ENCODE data around the gene RPL27. TPM values are rescaled to one million over a fixed set of nuclear protein-coding genes. Genes with fewer than 3 reads are reported as not detected.

RPL27 gene
- polyA plus RNA-seq, 1 donor (not counting 4 experiments of a cell fraction or from before 2014, with no cell fraction given), result 7,614 TPM

- TF ChIP-seq, protein P1, sequence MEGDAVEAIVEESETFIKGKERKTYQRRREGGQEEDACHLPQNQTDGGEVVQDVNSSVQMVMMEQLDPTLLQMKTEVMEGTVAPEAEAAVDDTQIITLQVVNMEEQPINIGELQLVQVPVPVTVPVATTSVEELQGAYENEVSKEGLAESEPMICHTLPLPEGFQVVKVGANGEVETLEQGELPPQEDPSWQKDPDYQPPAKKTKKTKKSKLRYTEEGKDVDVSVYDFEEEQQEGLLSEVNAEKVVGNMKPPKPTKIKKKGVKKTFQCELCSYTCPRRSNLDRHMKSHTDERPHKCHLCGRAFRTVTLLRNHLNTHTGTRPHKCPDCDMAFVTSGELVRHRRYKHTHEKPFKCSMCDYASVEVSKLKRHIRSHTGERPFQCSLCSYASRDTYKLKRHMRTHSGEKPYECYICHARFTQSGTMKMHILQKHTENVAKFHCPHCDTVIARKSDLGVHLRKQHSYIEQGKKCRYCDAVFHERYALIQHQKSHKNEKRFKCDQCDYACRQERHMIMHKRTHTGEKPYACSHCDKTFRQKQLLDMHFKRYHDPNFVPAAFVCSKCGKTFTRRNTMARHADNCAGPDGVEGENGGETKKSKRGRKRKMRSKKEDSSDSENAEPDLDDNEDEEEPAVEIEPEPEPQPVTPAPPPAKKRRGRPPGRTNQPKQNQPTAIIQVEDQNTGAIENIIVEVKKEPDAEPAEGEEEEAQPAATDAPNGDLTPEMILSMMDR (optimal IDR thresholded peaks at IDR 0.05 in 1 of 3, IDR thresholded peaks at IDR 0.05 in 1 of 3, conservative IDR thresholded peaks at IDR 0.05 in 1 of 3; ENCODE audit: extremely low read depth in 1 of 3, insufficient read depth in 2 of 3, low read length in 3 of 3), result no peak
- no peak for TF ChIP-seq EZH2 (IDR thresholded peaks at IDR 0.05; ENCODE audit: low read length)
- dilution Hi-C loops (cut with MboI; ENCODE audit: extremely low pct_ligation_motif_present, low sequenced_read_pairs), result no loop called here
- DNase-seq (ENCODE audit: low read depth, low spot score) (no peak), FAIRE-seq (peak; percentile 84)
- H3K9me1 ChIP-seq (ENCODE audit: control insufficient read depth, extremely low read depth, insufficient read depth, low read length), result no peaks in the 10 kb centered on the region
- H3K36me3 ChIP-seq (ENCODE audit: control insufficient read depth in 2 of 2, extremely low read depth in 1 of 2, insufficient read depth in 2 of 2, low read length in 2 of 2), result peaks cover 16 to 38% of the 10 kb centered on the region in 2 experiments
- peak overlapping the region in 1 of 3 experiments; percentile 5 for H3K4me3 ChIP-seq (ENCODE audit: control insufficient read depth in 2 of 3, extremely low read depth in 1 of 3, insufficient read depth in 2 of 3, low read depth in 1 of 3, low read length in 3 of 3)
- peak overlapping the region; percentile 60 for H3K27ac ChIP-seq (ENCODE audit: control insufficient read depth, insufficient read depth, low read length)
- no peaks in the 10 kb centered on the region for H3K27me3 ChIP-seq (ENCODE audit: control insufficient read depth, extremely low read depth, insufficient read depth, low read length)
- H2AFZ ChIP-seq (ENCODE audit: control insufficient read depth, low read length), result no peak overlapping the region
- H3K4me1 ChIP-seq (ENCODE audit: control insufficient read depth, extremely low read depth, insufficient read depth, low read length), result peaks cover 29% of the 10 kb centered on the region
- peaks cover 1% of the 10 kb centered on the region for H3K79me2 ChIP-seq (ENCODE audit: control insufficient read depth, insufficient read depth, low read length)
- H3K4me2 ChIP-seq (ENCODE audit: control insufficient read depth, extremely low read depth, insufficient read depth, low read depth, low read length), result peak overlapping the region; percentile 69
- H3K9ac ChIP-seq (ENCODE audit: control insufficient read depth, extremely low read depth, insufficient read depth, low read length), result peak overlapping the region; percentile 43
- no peaks in the 10 kb centered on the region for H4K20me1 ChIP-seq (ENCODE audit: control insufficient read depth, extremely low read depth, insufficient read depth, low read length)
- H3K9me3 ChIP-seq (ENCODE audit: control insufficient read depth, low read depth, low read length), result no peaks in the 10 kb centered on the region
These were observed 8.2 kb upstream of the RPL27 start for GRCh38 chr17:42989726-42990652.

DNA sequence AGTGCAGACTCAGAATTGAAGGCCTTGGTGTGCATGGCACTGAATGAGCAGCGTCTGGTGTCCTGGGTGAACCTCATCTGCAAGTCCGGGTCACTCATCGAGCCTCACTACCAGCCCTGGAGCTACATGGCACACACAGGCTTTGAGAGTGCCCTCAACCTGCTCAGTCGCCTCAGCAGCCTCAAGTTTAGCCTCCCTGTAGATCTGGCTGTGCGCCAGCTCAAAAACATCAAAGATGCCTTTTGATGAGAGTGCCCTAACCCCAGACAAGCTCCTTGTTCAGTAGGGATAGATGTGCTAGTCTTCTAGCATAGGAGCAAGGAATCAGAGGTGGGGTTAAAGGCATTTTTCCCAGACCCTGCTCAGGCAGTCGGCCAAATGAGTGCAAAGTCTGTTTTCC, 6.7 kb upstream of the RPL27 start:
- Histone ChIP-seq H3K9me1 (ENCODE audit: control insufficient read depth, extremely low read depth, insufficient read depth, low read length) (no peaks in the 10 kb centered on the region), H3K9ac (ENCODE audit: control insufficient read depth, extremely low read depth, insufficient read depth, low read length) (no peak overlapping the region), H3K79me2 (ENCODE audit: control insufficient read depth, insufficient read depth, low read length) (no peaks in the 10 kb centered on the region), H4K20me1 (ENCODE audit: control insufficient read depth, extremely low read depth, insufficient read depth, low read length) (no peaks in the 10 kb centered on the region), H3K4me2 (ENCODE audit: control insufficient read depth, extremely low read depth, insufficient read depth, low read depth, low read length) (no peak overlapping the region), H3K27ac (ENCODE audit: control insufficient read depth, insufficient read depth, low read length) (peak overlapping the region; percentile 10), H3K36me3 (ENCODE audit: control insufficient read depth in 2 of 2, extremely low read depth in 1 of 2, insufficient read depth in 2 of 2, low read length in 2 of 2) (peaks cover 16 to 38% of the 10 kb centered on the region in 2 experiments), H3K4me1 (ENCODE audit: control insufficient read depth, extremely low read depth, insufficient read depth, low read length) (peaks cover 29% of the 10 kb centered on the region), H2AFZ (ENCODE audit: control insufficient read depth, low read length) (no peak overlapping the region), H3K27me3 (ENCODE audit: control insufficient read depth, extremely low read depth, insufficient read depth, low read length) (no peaks in the 10 kb centered on the region), H3K9me3 (ENCODE audit: control insufficient read depth, low read depth, low read length) (no peaks in the 10 kb centered on the region), H3K4me3 (ENCODE audit: control insufficient read depth in 2 of 3, extremely low read depth in 1 of 3, insufficient read depth in 2 of 3, low read depth in 1 of 3, low read length in 3 of 3) (no peak overlapping the region)
- DNase-seq (ENCODE audit: low read depth, low spot score), result no peak
- no peak for TF ChIP-seq EZH2 (IDR thresholded peaks at IDR 0.05; ENCODE audit: low read length)
- TF ChIP-seq, protein P1 (optimal IDR thresholded peaks at IDR 0.05 in 1 of 3, IDR thresholded peaks at IDR 0.05 in 1 of 3, conservative IDR thresholded peaks at IDR 0.05 in 1 of 3; ENCODE audit: extremely low read depth in 1 of 3, insufficient read depth in 2 of 3, low read length in 3 of 3), result no peak
- dilution Hi-C loops (cut with MboI; ENCODE audit: extremely low pct_ligation_motif_present, low sequenced_read_pairs), result no loop called here
- FAIRE-seq, result peak; percentile 62
